Upper lobe of right lung (tissue), 1 donor: ENCODE results near the gene TCF15. TPM values are rescaled to one million over a fixed set of nuclear protein-coding genes. Genes with fewer than 3 reads are reported as not detected.

Experiments used
- ATAC-seq: fragments of 200-7000 bp; cut with Tn5 transposase; one replicate; pipeline ENCODE4 v1.9.1; 2020; ENCODE audit warnings: mild to moderate bottlenecking, moderate library complexity
- DNase-seq: peaks from one replicate; pipeline ENCODE4 v3.0.0-alpha.2; 2020
- H3K27ac ChIP-seq: fragments of 200-600 bp; one replicate; pipeline ENCODE4 v1.8.0; 2022
- H3K27me3 ChIP-seq: fragments of 200-600 bp; one replicate; pipeline ENCODE4 v1.8.0; 2022; ENCODE audit warnings: mild to moderate bottlenecking
- H3K36me3 ChIP-seq: fragments of 200-600 bp; one replicate; pipeline ENCODE4 v1.8.0; 2022
- H3K4me1 ChIP-seq: fragments of 200-600 bp; one replicate; pipeline ENCODE4 v1.8.0; 2022
- H3K4me3 ChIP-seq: fragments of 200-600 bp; one replicate; pipeline ENCODE4 v1.8.0; 2022; ENCODE audit warnings: mild to moderate bottlenecking
- H3K9me3 ChIP-seq: fragments of 200-600 bp; one replicate; pipeline ENCODE4 v1.8.0; 2022
- intact Hi-C: fragments of 100-400 bp; cut with DNase I; formaldehyde crosslinking; loops from one replicate; pipeline ENCODE4 v1.11.0; 2022
- total RNA-seq: library from RNA; stranded (reverse); fragmentation: NEBNext Ultra II Directional; extraction: Animal tissue kit (Norgen Biotek cat#: 25700); gene quantifications from one replicate; pipeline ENCODE4 v1.2.1, GENCODE V29; 2021
- TF ChIP-seq, protein P1 (sequence below): fragments of 200-600 bp; IDR thresholded peaks from one replicate; pipeline ENCODE4 v1.8.0; 2022; ENCODE audit warnings: antibody characterized with exemption
- donor health status: DM: no; HTN: yes; CAD: no; lungs with severe emphysema.

The TCF15 gene
- total RNA-seq, 1 donor from 2014 or later: 0.43 TPM

- no peak overlapping the region for H3K27ac ChIP-seq
- ATAC-seq: no peak
- DNase-seq: no peak
- no peaks in the 10 kb centered on the region for H3K4me1 ChIP-seq
- H3K9me3 ChIP-seq: no peaks in the 10 kb centered on the region
- H3K4me3 ChIP-seq: no peak overlapping the region
- no peaks in the 10 kb centered on the region for H3K36me3 ChIP-seq
- peaks cover 26% of the 10 kb centered on the region for H3K27me3 ChIP-seq
- intact Hi-C loops: loop anchor here (5.0 kb wide), 1 partner anchor 84 kb away; no protein-coding TSS in a partner anchor
- TF ChIP-seq, protein P1, sequence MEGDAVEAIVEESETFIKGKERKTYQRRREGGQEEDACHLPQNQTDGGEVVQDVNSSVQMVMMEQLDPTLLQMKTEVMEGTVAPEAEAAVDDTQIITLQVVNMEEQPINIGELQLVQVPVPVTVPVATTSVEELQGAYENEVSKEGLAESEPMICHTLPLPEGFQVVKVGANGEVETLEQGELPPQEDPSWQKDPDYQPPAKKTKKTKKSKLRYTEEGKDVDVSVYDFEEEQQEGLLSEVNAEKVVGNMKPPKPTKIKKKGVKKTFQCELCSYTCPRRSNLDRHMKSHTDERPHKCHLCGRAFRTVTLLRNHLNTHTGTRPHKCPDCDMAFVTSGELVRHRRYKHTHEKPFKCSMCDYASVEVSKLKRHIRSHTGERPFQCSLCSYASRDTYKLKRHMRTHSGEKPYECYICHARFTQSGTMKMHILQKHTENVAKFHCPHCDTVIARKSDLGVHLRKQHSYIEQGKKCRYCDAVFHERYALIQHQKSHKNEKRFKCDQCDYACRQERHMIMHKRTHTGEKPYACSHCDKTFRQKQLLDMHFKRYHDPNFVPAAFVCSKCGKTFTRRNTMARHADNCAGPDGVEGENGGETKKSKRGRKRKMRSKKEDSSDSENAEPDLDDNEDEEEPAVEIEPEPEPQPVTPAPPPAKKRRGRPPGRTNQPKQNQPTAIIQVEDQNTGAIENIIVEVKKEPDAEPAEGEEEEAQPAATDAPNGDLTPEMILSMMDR: no peak
Observed at GRCh38 chr20:563187-563586, 46.9 kb downstream of the TCF15 start.

DNA sequence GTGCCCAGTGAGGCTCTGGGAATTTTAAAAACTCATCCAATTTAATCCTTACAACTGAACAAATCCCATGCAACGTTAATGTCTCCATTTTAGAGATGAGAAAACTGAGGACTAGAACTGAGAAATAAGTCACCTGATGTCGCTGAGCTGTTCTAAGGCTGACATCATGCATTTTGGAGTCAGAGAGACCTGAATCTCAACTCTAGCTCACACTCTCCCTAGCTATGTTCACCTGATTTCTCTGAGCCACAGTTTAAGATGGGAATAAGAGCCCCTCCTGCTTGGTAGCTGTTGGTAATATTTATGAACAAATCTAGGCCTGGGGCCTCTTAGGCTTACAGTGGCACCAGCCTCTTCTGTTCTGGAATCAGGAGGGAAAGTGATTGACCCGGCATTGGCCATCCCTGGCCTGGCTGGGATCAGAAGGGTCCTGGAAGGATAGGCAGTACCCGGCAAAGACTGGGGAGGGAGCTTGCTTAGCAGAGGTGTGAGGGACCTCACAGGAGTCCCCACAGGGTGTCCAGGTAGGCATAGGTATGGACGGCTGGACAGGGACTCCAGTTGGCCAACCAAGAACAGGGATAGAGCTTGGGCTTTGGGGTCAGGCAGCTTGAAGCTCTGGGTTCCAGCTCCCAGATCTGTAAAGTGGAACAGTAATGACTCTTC is 47.7 kb downstream of the TCF15 start:
- DNase-seq (no peak), ATAC-seq (no peak)
- Histone ChIP-seq H3K4me3 (no peak overlapping the region), H3K27ac (no peak overlapping the region), H3K27me3 (peaks cover 18% of the 10 kb centered on the region), H3K9me3 (no peaks in the 10 kb centered on the region), H3K4me1 (no peaks in the 10 kb centered on the region), H3K36me3 (no peaks in the 10 kb centered on the region)
- TF ChIP-seq, protein P1: no peak
- intact Hi-C loops: loop anchor here (5.0 kb wide), 1 partner anchor 85 kb away; no protein-coding TSS in a partner anchor

DNA sequence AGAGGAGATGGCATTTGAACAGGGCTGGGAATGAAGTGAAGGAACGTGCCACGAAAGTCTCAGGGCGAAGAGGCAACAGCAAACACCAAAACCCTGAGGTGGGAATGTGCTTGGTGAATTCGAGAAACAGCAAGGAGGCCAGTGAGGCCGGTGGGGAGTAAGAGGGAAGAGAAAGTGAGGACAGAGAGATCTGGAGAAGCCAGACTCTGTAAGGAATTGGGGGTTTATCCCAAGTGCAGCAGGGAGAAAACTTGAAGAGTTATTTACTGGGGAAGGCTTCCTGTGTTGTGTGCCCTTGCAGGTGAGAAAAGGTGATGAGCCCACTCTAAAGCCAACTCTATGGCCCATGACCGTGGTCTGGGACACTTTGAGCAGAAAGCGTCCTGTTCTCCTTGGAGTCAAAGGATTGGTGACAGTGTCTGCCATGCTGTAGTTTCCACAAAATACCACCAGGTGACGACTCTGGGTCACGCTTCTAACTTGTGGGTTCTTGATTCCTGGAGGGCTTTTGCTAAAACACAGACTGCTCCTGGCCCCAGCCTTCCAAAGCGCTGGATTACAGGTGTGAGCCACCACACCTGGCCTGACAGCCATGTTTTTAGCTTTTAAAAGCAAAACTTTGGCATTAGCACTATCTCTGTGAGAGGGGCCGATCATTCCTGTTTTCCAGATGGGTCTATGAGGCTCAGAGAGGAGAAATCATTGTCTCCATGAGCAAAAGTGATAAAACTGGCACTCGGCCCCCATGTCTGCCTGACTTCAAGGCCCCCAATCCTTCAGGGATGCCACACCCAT is 48.5 kb downstream of the TCF15 start:
- intact Hi-C loops: loop anchor here (5.0 kb wide), 1 partner anchor 86 kb away; no protein-coding TSS in a partner anchor
- no peaks in the 10 kb centered on the region for H3K36me3 ChIP-seq
- no peak overlapping the region for H3K4me3 ChIP-seq
- H3K27ac ChIP-seq: no peak overlapping the region
- TF ChIP-seq, protein P1: peak; percentile 95
- H3K27me3 ChIP-seq: peaks cover 16% of the 10 kb centered on the region
- no peaks in the 10 kb centered on the region for H3K9me3 ChIP-seq
- no peak for DNase-seq
- peak; percentile 91 for ATAC-seq
- H3K4me1 ChIP-seq: no peaks in the 10 kb centered on the region

DNA sequence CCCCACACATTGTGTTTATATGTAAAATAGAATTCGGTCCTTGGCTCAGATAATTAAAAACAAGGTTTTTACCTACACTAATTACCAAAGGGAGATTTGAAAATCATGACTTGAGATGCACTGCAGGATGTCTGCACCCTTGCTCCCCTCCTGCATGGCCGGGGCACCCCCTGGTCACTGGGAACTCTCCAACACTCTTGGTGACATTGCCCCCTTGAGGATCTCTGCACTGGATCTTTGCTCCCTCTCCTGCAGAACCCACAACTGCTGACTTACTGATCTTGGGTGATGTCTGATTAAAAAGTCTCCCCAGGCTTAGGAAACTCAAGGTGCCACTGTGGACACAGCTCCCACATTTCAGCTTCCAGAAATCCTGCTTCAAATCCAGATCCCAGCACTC is 49.4 kb downstream of the TCF15 start:
- no peak overlapping the region for H3K4me3 ChIP-seq
- intact Hi-C loops: loop anchor here (5.0 kb wide), 1 partner anchor 87 kb away; no protein-coding TSS in a partner anchor
- peaks cover 16% of the 10 kb centered on the region for H3K27me3 ChIP-seq
- no peaks in the 10 kb centered on the region for H3K36me3 ChIP-seq
- TF ChIP-seq, protein P1: no peak
- ATAC-seq: no peak
- H3K4me1 ChIP-seq: no peaks in the 10 kb centered on the region
- no peaks in the 10 kb centered on the region for H3K9me3 ChIP-seq
- no peak for DNase-seq
- H3K27ac ChIP-seq: no peak overlapping the region

DNA sequence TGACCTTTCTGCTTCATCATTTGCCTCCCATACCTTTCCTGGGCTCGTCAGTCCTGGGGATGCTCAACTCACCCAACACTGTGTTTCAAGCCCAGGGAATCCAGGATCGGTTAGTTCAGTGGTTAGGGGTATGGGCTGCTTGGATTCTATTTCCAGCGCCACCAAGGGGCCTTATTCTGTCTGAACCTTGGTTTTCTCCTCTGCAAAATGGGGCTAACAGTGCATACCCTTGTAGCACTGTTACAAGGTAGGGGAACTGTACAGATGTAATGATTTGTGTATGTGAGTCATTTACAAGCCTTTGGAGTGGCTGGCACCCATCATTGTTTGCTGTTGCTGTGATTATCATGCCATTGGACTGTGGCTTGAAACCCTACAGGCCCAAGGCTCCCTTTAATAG is 52.0 kb downstream of the TCF15 start:
- H3K4me3 ChIP-seq: no peak overlapping the region
- no peak overlapping the region for H3K27ac ChIP-seq
- DNase-seq: no peak
- intact Hi-C loops: no loop called here
- no peaks in the 10 kb centered on the region for H3K9me3 ChIP-seq
- TF ChIP-seq, protein P1: no peak
- H3K36me3 ChIP-seq: no peaks in the 10 kb centered on the region
- no peak for ATAC-seq
- no peaks in the 10 kb centered on the region for H3K4me1 ChIP-seq
- H3K27me3 ChIP-seq: peaks cover 20% of the 10 kb centered on the region
